ENCODE data around the gene ABTB2. TPM values are rescaled to one million over a fixed set of nuclear protein-coding genes. Genes with fewer than 3 reads are reported as not detected.

ABTB2 gene
- total and polyA plus RNA-seq, 2 of the 8 experiments (the other 6 are each of a cell fraction or from before 2014, with no cell fraction given), result 7.7 to 10.2 TPM

DNA sequence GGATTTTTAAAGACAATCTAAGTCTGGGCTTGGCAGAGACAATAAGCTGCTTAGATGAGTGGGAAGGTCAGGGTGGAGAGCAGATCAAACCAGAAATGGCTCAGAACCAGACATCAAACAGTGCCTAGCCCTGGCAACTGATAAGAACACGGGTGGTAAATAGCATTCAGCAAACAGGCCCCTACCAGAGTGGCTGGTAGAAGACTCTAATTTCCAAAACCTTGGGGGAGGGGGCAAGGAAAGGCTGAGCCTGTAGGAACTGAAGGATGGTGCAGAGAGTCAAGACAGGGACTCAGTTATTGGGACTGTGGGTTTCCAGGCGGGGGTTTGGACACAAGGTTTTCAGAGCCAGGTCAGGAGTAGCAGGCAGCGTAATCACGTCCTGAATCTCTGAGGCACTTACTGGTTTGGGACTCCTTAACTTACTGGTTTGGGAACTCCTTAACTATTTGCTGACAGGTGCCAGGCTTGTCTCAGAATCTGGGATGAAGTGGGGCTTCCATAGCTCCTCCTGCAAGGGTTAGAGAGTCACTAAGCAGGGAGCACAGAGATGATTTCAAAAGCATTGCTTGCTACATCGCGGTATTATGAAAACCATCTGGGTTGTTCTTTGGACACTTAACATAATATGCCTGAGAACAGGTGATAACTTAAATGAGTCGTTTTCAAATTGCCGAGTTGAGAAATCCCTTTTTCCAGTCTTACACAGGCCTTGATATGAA is 5.7 kb upstream of the ABTB2 start:
- Histone ChIP-seq H3K23me2 (ENCODE audit: low read depth, low read length) (peaks cover 6% of the 10 kb centered on the region), H3K9me3 (ENCODE audit: insufficient read depth in 2 of 2, low read depth in 1 of 2, low read length in 1 of 2) (no peaks in the 10 kb centered on the region), H3K4me1 (replicated peaks in 1 of 4; ENCODE audit: control insufficient read depth in 3 of 4, insufficient read depth in 4 of 4, low read length in 3 of 4) (peaks cover 0 to 6% (median 2%) of the 10 kb centered on the region in 4 experiments; a peak in 3 of 7 replicates), H3K27ac (ENCODE audit: low read depth, low read length) (no peak overlapping the region), H3K4me3 (ENCODE audit: extremely low read depth in 1 of 4, insufficient read depth in 2 of 4, low read depth in 3 of 4, low read length in 4 of 4) (no peak overlapping the region), H2BK5ac (ENCODE audit: low read depth, low read length) (no peak overlapping the region), H2BK15ac (ENCODE audit: low read length) (no peak overlapping the region), H3K56ac (replicated peaks; ENCODE audit: insufficient read length, low read depth, low read length) (no peak overlapping the region), H3K4ac (replicated peaks; ENCODE audit: insufficient read length, low read depth, low read length) (no peak overlapping the region), H4K5ac (ENCODE audit: insufficient read length, low read depth, low read length) (no peak overlapping the region), H2BK20ac (ENCODE audit: low read length) (no peak overlapping the region), H3K4me2 (ENCODE audit: insufficient read depth in 1 of 2, low read depth in 2 of 2, low read length in 2 of 2) (no peak overlapping the region), H2AK5ac (ENCODE audit: low read depth, low read length) (no peak overlapping the region), H4K91ac (replicated peaks; ENCODE audit: insufficient read length, low read length) (no peak overlapping the region), H3K23ac (ENCODE audit: insufficient read length) (no peak overlapping the region), H2BK12ac (ENCODE audit: low read depth, low read length) (no peak overlapping the region), H4K8ac (ENCODE audit: extremely low read depth, insufficient read depth, low read length) (no peak overlapping the region), H4K20me1 (replicated peaks in 1 of 2; ENCODE audit: control insufficient read depth in 1 of 2, insufficient read depth in 2 of 2, low read length in 2 of 2) (no peaks in the 10 kb centered on the region), H3K18ac (ENCODE audit: extremely low read depth, low read length) (no peak overlapping the region), H2BK120ac (replicated peaks; ENCODE audit: low read depth, low read length) (no peak overlapping the region), H3K79me1 (ENCODE audit: low read depth, low read length) (no peaks in the 10 kb centered on the region), H3K14ac (ENCODE audit: insufficient read length) (no peak overlapping the region), H3K9ac (replicated peaks in 1 of 4; ENCODE audit: extremely low read depth in 1 of 4, low read depth in 3 of 4, low read length in 3 of 4) (no peak overlapping the region), H2AFZ (ENCODE audit: low read length) (0 out of 2 replicates have a peak overlapping the region, but pooled peaks have one; percentile 8), H3K27me3 (replicated peaks in 1 of 4; ENCODE audit: control insufficient read depth in 3 of 4, extremely low read depth in 1 of 4, insufficient read depth in 3 of 4, low read length in 3 of 4) (peaks cover 0 to 5% (median 1%) of the 10 kb centered on the region in 4 experiments; a peak in 2 of 7 replicates), H3K36me3 (ENCODE audit: control insufficient read depth in 2 of 4, insufficient read depth in 4 of 4, low read length in 3 of 4) (no peaks in the 10 kb centered on the region), H3K79me2 (ENCODE audit: control insufficient read depth in 1 of 2, insufficient read depth in 2 of 2, low read length in 2 of 2) (no peaks in the 10 kb centered on the region)
- WGBS, 2 experiments (ENCODE audit: extremely low coverage in 1 of 2, insufficient coverage in 1 of 2, insufficient read length in 1 of 2, insufficient replicate concordance in 2 of 2, low coverage in 1 of 2, low lambda C conversion rate in 2 of 2, missing lambda C conversion rate in 1 of 2), result 94% methylated on average over 8 of the region's 8 CpGs; no CpG with 5 or more reads in 1 of the 2 experiments
- CTCF ChIA-PET (ENCODE audit: partially characterized antibody), result interaction anchor here (1.0 to 6.1 kb wide), 11 partner anchors 7 to 214 kb away, joined by 3 to 42 read pairs (median 9); no protein-coding TSS in a partner anchor
- no peak for DNase-seq (ENCODE audit: low read depth in 1 of 2, low spot score in 2 of 2)
- POLR2A ChIA-PET (ENCODE audit: partially characterized antibody), result interaction anchor here (0.6 kb wide), 1 partner anchor 157 kb away, joined by 3 read pairs; no protein-coding TSS in a partner anchor
- no peak for FAIRE-seq
- TF ChIP-seq SRF (IDR thresholded peaks at IDR 0.05; ENCODE audit: low read depth, low read length) (no peak), SAP30 (IDR thresholded peaks at IDR 0.05; ENCODE audit: insufficient read depth, insufficient replicate concordance, low read length) (no peak), POLR2AphosphoS5 (IDR thresholded peaks at IDR 0.05; ENCODE audit: low read depth, low read length) (no peak), FOSL1 (IDR thresholded peaks at IDR 0.05; ENCODE audit: insufficient read depth, low read depth, low read length) (no peak), NANOG (IDR thresholded peaks at IDR 0.05; ENCODE audit: insufficient read depth, low read depth, low read length, poor library complexity, severe bottlenecking) (no peak), ZNF274 (IDR thresholded peaks at IDR 0.05; ENCODE audit: borderline replicate concordance, extremely low read depth, low read length) (no peak), SP4 (IDR thresholded peaks at IDR 0.05; ENCODE audit: low read length) (no peak), GTF2F1 (IDR thresholded peaks at IDR 0.05; ENCODE audit: borderline replicate concordance, low read depth, low read length) (no peak), BRCA1 (IDR thresholded peaks at IDR 0.05; ENCODE audit: low read depth, low read length) (no peak), KDM5A (IDR thresholded peaks at IDR 0.05; ENCODE audit: low read length) (no peak), TAF7 (optimal IDR thresholded peaks at IDR 0.05; ENCODE audit: borderline replicate concordance, low read depth, low read length) (no peak), RXRA (IDR thresholded peaks at IDR 0.05; ENCODE audit: insufficient read depth, low read depth, low read length) (no peak), TCF12 (IDR thresholded peaks at IDR 0.05; ENCODE audit: low read depth, low read length) (no peak)
